H1 (cell line): ENCODE results near the gene SCN4A. TPM values are rescaled to one million over a fixed set of nuclear protein-coding genes. Genes with fewer than 3 reads are reported as not detected.

Experiments
- GTF2F1 ChIP-seq: IDR thresholded peaks from 2 replicates; pipeline ENCODE4 v1.6.1; 2012; ENCODE audit warnings: low read depth, low read length, improper control_type of control experiment, borderline replicate concordance
- KDM5A ChIP-seq: fragments of 200-600 bp; IDR thresholded peaks from 2 replicates; pipeline ENCODE4 v1.7.1; 2012; ENCODE audit warnings: mild to moderate bottlenecking, low read length, inconsistent platforms, mixed read lengths
- SP1 ChIP-seq: IDR thresholded peaks from 2 replicates; pipeline ENCODE4 v1.6.1; 2011; ENCODE audit warnings: low read depth, low read length
- SP4 ChIP-seq: IDR thresholded peaks from 2 replicates; pipeline ENCODE4 v1.6.1; 2012; ENCODE audit warnings: low read length, inconsistent platforms
- TCF12 ChIP-seq: IDR thresholded peaks from 2 replicates; pipeline ENCODE4 v1.6.1; 2011; ENCODE audit warnings: low read depth, mild to moderate bottlenecking, low read length
- TEAD4 ChIP-seq: IDR thresholded peaks from 2 replicates; pipeline ENCODE4 v1.6.1; 2012; ENCODE audit warnings: low read depth, low read length, inconsistent platforms, mixed read lengths
- USF2 ChIP-seq: IDR thresholded peaks from 2 replicates; pipeline ENCODE4 v1.6.1; 2011; ENCODE audit warnings: low read length, improper control_type of control experiment
- polyA plus RNA-seq, 7 experiments: library from polyadenylated mRNA; depleted of rRNA in 3 of 7; stranded (reverse) in 5 of 7; unstranded in 2 of 7; fragments of >200 nt in 5 of 7; fragments of 200-250 nt in 2 of 7; gene quantifications; 1 replicate in 5 of 7; 2 replicates in 1 of 7; 4 replicates in 1 of 7; pipeline versions ENCODE4 v1.2.1 to v1.2.3, GENCODE V29; 2011 to 2013; ENCODE audit warnings: missing spikeins in 2 of 7, mixed read lengths in 2 of 7
- total RNA-seq: library from RNA; stranded (reverse); fragmentation: NEBNext Ultra II Directional; extraction: Animal tissue kit (Norgen Biotek cat#: 25700); gene quantifications from 2 replicates; pipeline ENCODE4 v1.2.1, GENCODE V29; 2021

The SCN4A gene
- total and polyA plus RNA-seq, 2 of the 8 experiments (the other 6 are each of a cell fraction or from before 2014, with no cell fraction given): 5.0 to 8.5 TPM

GRCh38 chr17:64003526-64004121 lies 30.9 kb upstream of the SCN4A start (continued):
- TF ChIP-seq SP1 (no peak), GTF2F1 (no peak), USF2 (no peak), TCF12 (no peak), KDM5A (no peak), SP4 (no peak), TEAD4 (no peak)
